ENCODE data around the gene CALML5.
"Not testable (repeated sequence)": the region's sequence is repeated elsewhere in the genome, so short reads cannot be mapped to it uniquely, and the experiment has no call there.

CALML5 gene

GRCh38 chr10:5481121-5481520 is 18.2 kb downstream of the CALML5 start:
- DNase-seq (ENCODE audit: low read depth in 2 of 2), result no peak

GRCh38 chr10:5480162-5480941 is 19.0 kb downstream of the CALML5 start:
- no peak for DNase-seq (ENCODE audit: low read depth in 2 of 2)

GRCh38 chr10:5479481-5480161 is 19.7 kb downstream of the CALML5 start:
- no peak for DNase-seq (ENCODE audit: low read depth in 2 of 2)

- DNase-seq (ENCODE audit: low read depth in 2 of 2), result no peak
These were observed 20.6 kb downstream of the CALML5 start for GRCh38 chr10:5478694-5479305.

GRCh38 chr10:5477948-5478693 is 21.2 kb downstream of the CALML5 start:
- DNase-seq (ENCODE audit: low read depth in 2 of 2), result no peak

- no peak for DNase-seq (ENCODE audit: low read depth in 2 of 2)
These were observed 22.3 kb downstream of the CALML5 start for GRCh38 chr10:5476918-5477525.

- DNase-seq (ENCODE audit: low read depth in 2 of 2), result not testable (repeated sequence)
These were observed 23.2 kb downstream of the CALML5 start for GRCh38 chr10:5475974-5476807.

- DNase-seq (ENCODE audit: low read depth in 2 of 2), result not testable (repeated sequence)
These were observed 24.3 kb downstream of the CALML5 start for GRCh38 chr10:5475088-5475487.

- not testable (repeated sequence) for DNase-seq (ENCODE audit: low read depth in 2 of 2)
These were observed 24.7 kb downstream of the CALML5 start for GRCh38 chr10:5474642-5475041.

GRCh38 chr10:5470062-5470751 is 29.2 kb downstream of the CALML5 start:
- DNase-seq (ENCODE audit: low read depth in 2 of 2), result no peak

- no peak for DNase-seq (ENCODE audit: low read depth in 2 of 2)
These were observed 29.9 kb downstream of the CALML5 start for GRCh38 chr10:5469353-5470061.

GRCh38 chr10:5468262-5469106 is 30.9 kb downstream of the CALML5 start:
- DNase-seq (ENCODE audit: low read depth in 2 of 2), result no peak

GRCh38 chr10:5467634-5468255 is 31.6 kb downstream of the CALML5 start:
- no peak for DNase-seq (ENCODE audit: low read depth in 2 of 2)

GRCh38 chr10:5467207-5467535 is 32.2 kb downstream of the CALML5 start:
- DNase-seq (ENCODE audit: low read depth in 2 of 2), result no peak

- DNase-seq (ENCODE audit: low read depth in 2 of 2), result no peak
These were observed 32.7 kb downstream of the CALML5 start for GRCh38 chr10:5466451-5467206.

GRCh38 chr10:5465976-5466450 is 33.4 kb downstream of the CALML5 start:
- no peak for DNase-seq (ENCODE audit: low read depth in 2 of 2)

- DNase-seq (ENCODE audit: low read depth in 2 of 2), result no peak
These were observed 34.8 kb downstream of the CALML5 start for GRCh38 chr10:5464546-5464945.

All from stimulated activated CD4-positive, alpha-beta T cell treated with anti-CD3 and anti-CD28 coated beads, Interleukin-1b, Interleukin-23, amount 100 ng/mL, for 1 hour (primary cell).